T47D (cell line): ENCODE data around the gene RFX4.

ENCODE experiments used
- DNase-seq, 2 experiments: peaks; one replicate each; pipeline versions ENCODE4 v3.0.0 to v3.0.0-alpha.2; 2011 to 2012; ENCODE audit warnings: low read depth in 1 of 2, low spot score in 1 of 2
- JUND ChIP-seq: IDR thresholded peaks from 2 replicates; pipeline ENCODE4 v1.6.1; 2012; ENCODE audit warnings: low read depth
- in situ Hi-C: cut with HindIII; loops from 2 replicates; pipeline ENCODE4 v1.10.0; 2016; ENCODE audit warnings: low sequenced_read_pairs, low pct_unique_long_range_greater_than_20kb

Gene RFX4

GRCh38 chr12:106774808-106775524, 192.2 kb downstream of the RFX4 start:
- no peak for TF ChIP-seq JUND
- in situ Hi-C loops: no loop called here
- DNase-seq: peak in 1 of 2 experiments; percentile 10

GRCh38 chr12:106776897-106777296, 194.1 kb downstream of the RFX4 start:
- in situ Hi-C loops: no loop called here
- TF ChIP-seq JUND: no peak
- no peak for DNase-seq

DNA sequence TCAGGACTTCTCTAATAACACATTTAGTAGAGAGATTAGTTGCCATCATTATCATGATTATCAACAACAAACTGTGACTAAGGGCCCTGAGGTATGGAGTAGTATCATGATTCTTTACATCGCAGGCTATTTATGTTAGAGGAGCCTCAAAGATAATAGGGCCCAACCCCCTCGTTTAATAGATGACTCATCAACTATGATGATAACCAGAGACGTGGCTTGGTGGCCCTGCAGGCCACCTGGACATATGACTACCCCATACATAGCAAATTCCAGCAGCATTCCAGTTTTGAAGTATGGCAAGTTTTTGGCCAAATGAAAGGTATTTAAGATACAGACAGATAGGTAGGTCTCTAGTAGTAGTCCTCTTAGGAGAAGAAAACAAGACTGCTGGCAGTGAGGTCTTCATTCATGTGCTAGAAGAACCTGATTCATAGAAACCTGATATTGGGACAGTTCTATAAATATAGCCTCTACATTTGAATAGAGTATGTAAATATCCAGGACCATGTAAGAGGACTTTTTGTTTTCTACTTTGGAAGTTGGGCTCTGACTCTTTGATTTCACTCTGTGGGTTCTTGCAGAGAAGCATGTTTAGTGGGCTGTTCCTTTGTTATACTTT, 197.3 kb downstream of the RFX4 start:
- DNase-seq: no peak
- in situ Hi-C loops: no loop called here
- TF ChIP-seq JUND: no peak

GRCh38 chr12:106782619-106783018, 199.8 kb downstream of the RFX4 start:
- in situ Hi-C loops: no loop called here
- DNase-seq: no peak
- no peak for TF ChIP-seq JUND

DNA sequence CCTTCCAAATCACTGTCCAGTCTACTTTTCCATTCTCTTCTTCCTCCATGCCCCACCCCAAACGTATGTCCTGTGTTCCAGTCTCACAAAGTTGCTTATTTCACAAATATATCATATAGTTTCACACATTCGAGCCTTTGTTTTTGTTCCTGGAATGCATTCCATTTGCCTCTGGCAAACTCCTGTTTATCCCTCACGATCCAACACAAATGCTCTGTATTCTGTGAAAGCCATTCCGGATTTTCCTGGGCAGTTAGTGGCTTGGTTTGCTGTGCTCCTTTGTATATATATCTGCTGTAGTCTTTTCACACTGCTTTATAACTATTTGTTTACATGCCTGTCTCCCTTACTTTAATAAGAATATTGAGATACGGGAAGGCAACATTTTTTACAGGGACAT, 200.7 kb downstream of the RFX4 start:
- TF ChIP-seq JUND: no peak
- in situ Hi-C loops: no loop called here
- DNase-seq: no peak

DNA sequence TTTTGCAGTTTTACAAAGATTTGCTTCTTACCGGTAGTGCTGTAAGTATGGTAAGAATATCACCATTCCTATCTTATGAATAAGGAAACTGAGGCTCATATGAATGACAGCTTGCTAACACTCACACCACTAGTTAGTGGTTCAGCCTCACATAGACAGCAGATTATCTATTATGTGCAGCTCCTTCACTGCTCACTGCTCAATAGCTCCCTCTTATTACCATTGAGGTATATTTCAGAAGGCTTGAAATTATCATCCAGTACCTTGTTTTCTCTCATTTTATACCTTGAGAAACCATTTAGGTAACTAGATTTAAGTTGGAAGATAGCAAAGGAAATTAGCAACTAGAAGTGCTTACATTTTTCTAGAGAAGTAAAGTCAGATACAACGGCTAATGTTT, 207.2 kb downstream of the RFX4 start:
- DNase-seq: peak in 1 of 2 experiments; percentile 33
- TF ChIP-seq JUND: no peak
- in situ Hi-C loops: no loop called here

DNA sequence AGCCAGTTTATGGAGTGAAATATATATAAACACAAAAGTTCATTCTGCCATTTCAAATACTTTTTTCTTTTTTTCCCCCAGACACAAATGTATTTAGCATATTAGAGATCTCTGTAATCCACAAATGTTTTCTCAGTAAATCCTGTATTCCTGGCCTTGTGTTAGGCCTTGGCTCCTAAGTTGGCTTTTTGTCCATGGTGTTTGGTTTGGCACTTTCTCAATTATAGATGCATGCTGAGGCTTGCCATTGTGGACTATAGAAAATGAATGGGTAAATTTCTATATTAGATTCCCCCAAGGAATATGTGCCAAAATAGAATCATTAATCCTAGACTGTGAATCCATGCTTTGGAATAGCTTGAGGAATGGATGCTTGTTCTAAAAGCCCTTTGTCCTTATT, 208.7 kb downstream of the RFX4 start:
- in situ Hi-C loops: no loop called here
- peak in 1 of 2 experiments; percentile 53 for DNase-seq
- TF ChIP-seq JUND: no peak

- DNase-seq: no peak
- in situ Hi-C loops: no loop called here
- TF ChIP-seq JUND: no peak
Observed at GRCh38 chr12:106794369-106794768, 211.6 kb downstream of the RFX4 start.

- no peak for TF ChIP-seq JUND
- DNase-seq: no peak
- in situ Hi-C loops: no loop called here
Observed at GRCh38 chr12:106801167-106801708, 218.4 kb downstream of the RFX4 start.

GRCh38 chr12:106801830-106802533, 219.2 kb downstream of the RFX4 start:
- no peak for DNase-seq
- in situ Hi-C loops: no loop called here

GRCh38 chr12:106804668-106805067, 221.9 kb downstream of the RFX4 start:
- no peak for DNase-seq
- TF ChIP-seq JUND: no peak
- in situ Hi-C loops: no loop called here

More at GRCh38 chr12:106801830-106802533, 219.2 kb downstream of the RFX4 start:
- TF ChIP-seq JUND: no peak
